ENCODE measurements around the gene PGM2L1. TPM values are rescaled to one million over a fixed set of nuclear protein-coding genes. Genes with fewer than 3 reads are reported as not detected.

Gene PGM2L1
- total and polyA plus RNA-seq, 2 of the 4 experiments (the other 2 are of a cell fraction): 0.72 to 1.8 TPM

- H3K9ac ChIP-seq (ENCODE audit: low read depth, low read length): no peak overlapping the region
- no TSS peak for BruUV-seq (replicated peaks)
- no peak overlapping the region for H4K5ac ChIP-seq (ENCODE audit: low read depth, low read length)
- no peak overlapping the region for H2BK15ac ChIP-seq (ENCODE audit: low read depth, low read length)
- H3K36me3 ChIP-seq (ENCODE audit: control insufficient read depth, insufficient read depth, low read length): no peaks in the 10 kb centered on the region
- H3K14ac ChIP-seq (replicated peaks; ENCODE audit: low read depth, low read length): no peak overlapping the region
- peaks cover 3% of the 10 kb centered on the region; the same call in 1 of the 2 replicates for H3K9me3 ChIP-seq (ENCODE audit: control insufficient read depth, insufficient read depth, low read length)
- H3K27ac ChIP-seq (ENCODE audit: insufficient read depth, low read length): no peak overlapping the region
- H4K8ac ChIP-seq (ENCODE audit: low read depth in 2 of 2, low read length in 2 of 2): no peak overlapping the region
- no peak overlapping the region for H2BK5ac ChIP-seq (ENCODE audit: low read depth, low read length, poor library complexity, severe bottlenecking)
- H3K4me3 ChIP-seq (ENCODE audit: insufficient read depth, low read depth, low read length): no peak overlapping the region
- H2BK20ac ChIP-seq (ENCODE audit: low read depth, low read length): no peak overlapping the region
- no peak overlapping the region for H2AK9ac ChIP-seq (replicated peaks; ENCODE audit: low read depth, low read length, poor library complexity)
- no peak overlapping the region for H3K4me2 ChIP-seq (ENCODE audit: low read depth, low read length)
- in situ Hi-C loops (cut with MboI; ENCODE audit: low sequenced_read_pairs): no loop called here
- no peaks in the 10 kb centered on the region for H3K9me1 ChIP-seq (ENCODE audit: insufficient read depth, low read length)
- no peak for DNase-seq
- H3K23ac ChIP-seq (ENCODE audit: low read depth, low read length): no peak overlapping the region
- no peak overlapping the region for H3K56ac ChIP-seq (ENCODE audit: extremely low read depth, insufficient read depth, low read length)
- no peak overlapping the region for H2AK5ac ChIP-seq (ENCODE audit: low read depth, low read length)
- no peak overlapping the region for H3K4ac ChIP-seq (ENCODE audit: low read depth, low read length)
- H3K4me1 ChIP-seq (ENCODE audit: control insufficient read depth, insufficient read depth, low read length): no peaks in the 10 kb centered on the region
- H3K27me3 ChIP-seq (ENCODE audit: control insufficient read depth, insufficient read depth, low read length): no peaks in the 10 kb centered on the region; the same call in 1 of the 2 replicates
- H3K18ac ChIP-seq (ENCODE audit: low read depth, low read length): no peak overlapping the region
- no peaks in the 10 kb centered on the region for H4K20me1 ChIP-seq (ENCODE audit: insufficient read depth, low read length)
- TF ChIP-seq MAFK (IDR thresholded peaks at IDR 0.05; ENCODE audit: low read depth, low read length): no peak
- no peak for TF ChIP-seq SMC3 (IDR thresholded peaks at IDR 0.05; ENCODE audit: low read depth, low read length)
- no peak for TF ChIP-seq MAZ (IDR thresholded peaks at IDR 0.05; ENCODE audit: borderline replicate concordance, low read depth, low read length)
- no peak for TF ChIP-seq MXI1 (IDR thresholded peaks at IDR 0.05; ENCODE audit: borderline replicate concordance, low read depth, low read length)
- TF ChIP-seq USF2 (IDR thresholded peaks at IDR 0.05; ENCODE audit: low read depth, low read length): no peak
- TF ChIP-seq FOS (IDR thresholded peaks at IDR 0.05; ENCODE audit: low read depth, low read length): no peak
- no peak for TF ChIP-seq NFE2L2 (IDR thresholded peaks at IDR 0.05; ENCODE audit: low read depth, low read length)
- intact Hi-C loops (cut with micrococcal nuclease): no loop called here
- no peak for ATAC-seq (ENCODE audit: low read depth)
- no peak overlapping the region for H4K91ac ChIP-seq (ENCODE audit: insufficient read depth, low read depth, low read length)
- no peak overlapping the region for H2BK120ac ChIP-seq (ENCODE audit: low read depth, low read length)
- ChIA-PET POLR2A (ENCODE audit: unreplicated experiment) (no interaction called here), CTCF (interaction anchor here (0.6 kb wide), 1 partner anchor 249 kb away, joined by 3 read pairs; no protein-coding TSS in a partner anchor)
- no peaks in the 10 kb centered on the region for H3K79me1 ChIP-seq (ENCODE audit: low read depth in 1 of 2, low read length in 2 of 2)
- dilution Hi-C loops (cut with HindIII; ENCODE audit: low sequenced_read_pairs, unreplicated experiment): no loop called here
- no peak overlapping the region for H2AFZ ChIP-seq (replicated peaks; ENCODE audit: low read length, poor library complexity)
These were observed 26.9 kb upstream of the PGM2L1 start for GRCh38 chr11:74425100-74425499.
